HG02623 (cell line): ENCODE results near the gene KRTAP3-3.
"Not testable (repeated sequence)": the region's sequence is repeated elsewhere in the genome, so short reads cannot be mapped to it uniquely, and the experiment has no call there.

Experiments
- ATAC-seq: cut with Tn5 transposase; IDR thresholded peaks from one replicate; pipeline ENCODE4 v1.9.1; 2021; ENCODE audit warnings: moderate library complexity; ENCODE audit not compliant: unreplicated experiment

Gene KRTAP3-3

GRCh38 chr17:41008811-41009210 lies 14.8 kb upstream of the KRTAP3-3 start, which contains the start of gene KRTAP3-1:
Gene KRTAP3-1 (minus strand): TSS chr17:41009128. CDS start chr17:41009074, 54 bp downstream.
- ATAC-seq: no peak

GRCh38 chr17:41004397-41004796 lies 10.4 kb upstream of the KRTAP3-3 start:
- no peak for ATAC-seq

GRCh38 chr17:41003926-41004325 lies 10.0 kb upstream of the KRTAP3-3 start:
- ATAC-seq: no peak

- ATAC-seq: no peak
These were observed 8.8 kb upstream of the KRTAP3-3 start for GRCh38 chr17:41002814-41003213.

- ATAC-seq: no peak
These were observed 7.8 kb upstream of the KRTAP3-3 start for GRCh38 chr17:41001795-41002194.

- ATAC-seq: not testable (repeated sequence)
These were observed 5.6 kb upstream of the KRTAP3-3 start, which contains the start of gene KRTAP3-2 for GRCh38 chr17:40999563-40999962. Gene KRTAP3-2 (minus strand): TSS chr17:40999906. CDS start chr17:40999853, 53 bp downstream.

- no peak for ATAC-seq
These were observed 3.4 kb upstream of the KRTAP3-3 start for GRCh38 chr17:40997361-40997760.

- ATAC-seq: no peak
These were observed 2.9 kb upstream of the KRTAP3-3 start for GRCh38 chr17:40996829-40997228.

GRCh38 chr17:40995116-40995515 lies 1.2 kb upstream of the KRTAP3-3 start:
- ATAC-seq: no peak

- ATAC-seq: no peak
These were observed 880 bp downstream of the KRTAP3-3 start for GRCh38 chr17:40993084-40993483.

GRCh38 chr17:40992666-40993065 lies 1.3 kb downstream of the KRTAP3-3 start:
- no peak for ATAC-seq

- ATAC-seq: no peak
These were observed 7.0 kb downstream of the KRTAP3-3 start for GRCh38 chr17:40986920-40987319.

GRCh38 chr17:40984226-40984625 lies 9.7 kb downstream of the KRTAP3-3 start, which contains the start of gene KRT40:
Gene KRT40 (minus strand): TSS chr17:40984326. CDS start chr17:40984273, 53 bp downstream.
- ATAC-seq: no peak

- no peak for ATAC-seq
These were observed 12.8 kb downstream of the KRTAP3-3 start for GRCh38 chr17:40981115-40981514.

- no peak for ATAC-seq
These were observed 13.4 kb downstream of the KRTAP3-3 start for GRCh38 chr17:40980596-40980995.

- ATAC-seq: no peak
These were observed 13.8 kb downstream of the KRTAP3-3 start for GRCh38 chr17:40980117-40980516.

GRCh38 chr17:40978575-40979151 lies 15.3 kb downstream of the KRTAP3-3 start:
- ATAC-seq: no peak

GRCh38 chr17:40975516-40975915 lies 18.4 kb downstream of the KRTAP3-3 start:
- ATAC-seq: no peak

- ATAC-seq: no peak
These were observed 19.6 kb downstream of the KRTAP3-3 start for GRCh38 chr17:40974366-40974765.

- ATAC-seq: no peak
These were observed 26.4 kb downstream of the KRTAP3-3 start for GRCh38 chr17:40967582-40967981.

GRCh38 chr17:40966848-40967247 lies 27.1 kb downstream of the KRTAP3-3 start, which contains the start of gene KRT39:
Gene KRT39 (minus strand): TSS chr17:40966948. CDS start chr17:40966856, 92 bp downstream.
- no peak for ATAC-seq

- no peak for ATAC-seq
These were observed 30.1 kb downstream of the KRTAP3-3 start for GRCh38 chr17:40963838-40964237.

- no peak for ATAC-seq
These were observed 31.9 kb downstream of the KRTAP3-3 start for GRCh38 chr17:40962059-40962561.
